ENCODE results near the gene KRT20. TPM values are rescaled to one million over a fixed set of nuclear protein-coding genes. Genes with fewer than 3 reads are reported as not detected.

KRT20 gene
- total and polyA plus RNA-seq, 2 of the 8 experiments (the other 6 are each of a cell fraction or from before 2014, with no cell fraction given): not detected

DNA sequence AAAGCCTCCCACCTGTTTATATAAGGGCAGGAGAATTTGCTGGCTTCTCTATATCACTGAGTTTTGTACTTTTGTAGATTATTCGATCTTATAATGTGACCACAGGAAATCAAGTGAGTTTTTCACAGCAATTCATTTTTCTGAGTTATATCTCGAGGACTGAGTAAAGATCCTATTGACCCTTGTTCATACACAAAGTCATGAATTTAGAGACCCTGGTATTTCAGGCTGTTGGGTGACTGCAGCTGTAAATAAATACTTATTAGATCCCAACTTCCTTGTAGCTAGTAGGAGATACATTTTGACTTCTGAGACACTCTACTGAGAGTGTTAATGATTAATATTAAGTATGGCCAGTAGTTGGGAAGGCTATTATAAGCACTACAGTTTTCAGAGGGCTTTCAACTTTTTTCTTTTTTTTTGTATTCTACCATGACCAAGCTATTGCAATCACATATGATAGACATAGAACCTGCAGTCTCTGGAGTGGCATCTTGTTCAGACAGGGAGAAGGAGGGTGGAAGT, 3.2 kb upstream of the KRT20 start:
- no peaks in the 10 kb centered on the region for H3K4me1 ChIP-seq (replicated peaks in 1 of 4; ENCODE audit: control insufficient read depth in 3 of 4, insufficient read depth in 4 of 4, low read length in 3 of 4)
- DNase-seq (ENCODE audit: low read depth in 1 of 2, low spot score in 2 of 2) (no peak), FAIRE-seq (no peak)
- H3K79me1 ChIP-seq (ENCODE audit: low read depth, low read length): no peaks in the 10 kb centered on the region
- no peaks in the 10 kb centered on the region for H3K27me3 ChIP-seq (replicated peaks in 1 of 4; ENCODE audit: control insufficient read depth in 3 of 4, extremely low read depth in 1 of 4, insufficient read depth in 3 of 4, low read length in 3 of 4)
- no peak overlapping the region for H3K23ac ChIP-seq (ENCODE audit: insufficient read length)
- no peak overlapping the region for H3K56ac ChIP-seq (replicated peaks; ENCODE audit: insufficient read length, low read depth, low read length)
- no peak overlapping the region for H4K8ac ChIP-seq (ENCODE audit: extremely low read depth, insufficient read depth, low read length)
- no peaks in the 10 kb centered on the region for H4K20me1 ChIP-seq (replicated peaks in 1 of 2; ENCODE audit: control insufficient read depth in 1 of 2, insufficient read depth in 2 of 2, low read length in 2 of 2)
- H4K91ac ChIP-seq (replicated peaks; ENCODE audit: insufficient read length, low read length): no peak overlapping the region
- H3K9ac ChIP-seq (replicated peaks in 1 of 4; ENCODE audit: extremely low read depth in 1 of 4, low read depth in 3 of 4, low read length in 3 of 4): no peak overlapping the region
- no peak overlapping the region for H3K27ac ChIP-seq (ENCODE audit: low read depth, low read length)
- no peak for TF ChIP-seq POLR2A (IDR thresholded peaks at IDR 0.05; ENCODE audit: control extremely low read depth in 1 of 2, low read depth in 2 of 2, low read length in 2 of 2)
- H2BK15ac ChIP-seq (ENCODE audit: low read length): no peak overlapping the region
- H3K4ac ChIP-seq (replicated peaks; ENCODE audit: insufficient read length, low read depth, low read length): no peak overlapping the region
- no peak overlapping the region for H2BK120ac ChIP-seq (replicated peaks; ENCODE audit: low read depth, low read length)
- no peak overlapping the region for H2AFZ ChIP-seq (ENCODE audit: low read length)
- no peak overlapping the region for H3K4me3 ChIP-seq (ENCODE audit: extremely low read depth in 1 of 4, insufficient read depth in 2 of 4, low read depth in 3 of 4, low read length in 4 of 4)
- H2BK5ac ChIP-seq (ENCODE audit: low read depth, low read length): no peak overlapping the region
- no peaks in the 10 kb centered on the region for H3K36me3 ChIP-seq (ENCODE audit: control insufficient read depth in 2 of 4, insufficient read depth in 4 of 4, low read length in 3 of 4)
- H4K5ac ChIP-seq (ENCODE audit: insufficient read length, low read depth, low read length): no peak overlapping the region
- H2BK20ac ChIP-seq (ENCODE audit: low read length): no peak overlapping the region
- no peaks in the 10 kb centered on the region for H3K23me2 ChIP-seq (ENCODE audit: low read depth, low read length)
- ChIA-PET CTCF (ENCODE audit: partially characterized antibody) (interaction anchor here (0.6 to 0.9 kb wide), 2 partner anchors 25 to 184 kb away, joined by 3 read pairs; no protein-coding TSS in a partner anchor), POLR2A (ENCODE audit: partially characterized antibody) (no interaction called here)
- H3K14ac ChIP-seq (ENCODE audit: insufficient read length): no peak overlapping the region
- H3K4me2 ChIP-seq (ENCODE audit: insufficient read depth in 1 of 2, low read depth in 2 of 2, low read length in 2 of 2): no peak overlapping the region
- WGBS, 2 experiments (ENCODE audit: extremely low coverage in 1 of 2, insufficient coverage in 1 of 2, insufficient read length in 1 of 2, insufficient replicate concordance in 2 of 2, low coverage in 1 of 2, low lambda C conversion rate in 2 of 2, missing lambda C conversion rate in 1 of 2): 98% methylated on average over 2 of the region's 2 CpGs; no CpG with 5 or more reads in 1 of the 2 experiments
- no peaks in the 10 kb centered on the region for H3K9me3 ChIP-seq (ENCODE audit: insufficient read depth in 2 of 2, low read depth in 1 of 2, low read length in 1 of 2)
- no peak overlapping the region for H2AK5ac ChIP-seq (ENCODE audit: low read depth, low read length)
- no peak overlapping the region for H2BK12ac ChIP-seq (ENCODE audit: low read depth, low read length)
- no peak overlapping the region for H3K18ac ChIP-seq (ENCODE audit: extremely low read depth, low read length)
- no peaks in the 10 kb centered on the region for H3K79me2 ChIP-seq (ENCODE audit: control insufficient read depth in 1 of 2, insufficient read depth in 2 of 2, low read length in 2 of 2)
